WTC11 (cell line): ENCODE data around the gene MEGF11.

Experiments used
- NR2C2 ChIP-seq: sonication (generic); formaldehyde crosslinking; IDR thresholded peaks from 2 replicates; pipeline ENCODE4 v1.8.0; 2022; ENCODE audit warnings: mild to moderate bottlenecking, missing genetic modification reagents
- ZNF263 ChIP-seq: sonication (generic); formaldehyde crosslinking; IDR thresholded peaks from 2 replicates; pipeline ENCODE4 v1.8.1; 2022; ENCODE audit warnings: low read depth, mild to moderate bottlenecking, moderate library complexity, missing genetic modification reagents
- TF ChIP-seq, protein P1 (sequence below): sonication (generic); formaldehyde crosslinking; IDR thresholded peaks from 2 replicates; pipeline ENCODE4 v1.8.0; 2022; ENCODE audit warnings: mild to moderate bottlenecking, missing genetic modification reagents

DNA sequence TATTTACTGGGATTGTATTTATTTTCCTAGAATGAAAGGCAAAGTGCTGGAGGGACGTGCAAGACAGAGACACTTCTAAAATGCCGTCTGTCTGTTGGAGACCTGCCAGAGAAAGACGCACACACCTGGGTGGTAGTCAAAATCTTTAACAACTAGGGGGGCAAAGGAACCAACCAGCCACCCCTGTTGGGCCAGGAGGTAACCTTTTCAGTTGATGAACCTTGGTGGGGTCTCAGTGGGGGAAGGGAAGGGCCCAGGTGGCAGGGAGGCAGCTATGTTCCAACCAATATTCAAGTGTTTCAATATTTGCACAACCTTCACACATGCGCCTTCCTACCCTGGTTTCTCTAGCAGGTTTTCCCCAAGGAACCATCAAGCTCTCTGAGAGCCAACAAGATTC, 99.0 kb downstream of the MEGF11 start:
- TF ChIP-seq, protein P1, sequence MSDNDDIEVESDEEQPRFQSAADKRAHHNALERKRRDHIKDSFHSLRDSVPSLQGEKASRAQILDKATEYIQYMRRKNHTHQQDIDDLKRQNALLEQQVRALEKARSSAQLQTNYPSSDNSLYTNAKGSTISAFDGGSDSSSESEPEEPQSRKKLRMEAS (CRISPR knock-in tag), result no peak
- TF ChIP-seq ZNF263 (CRISPR knock-in tag) (no peak), NR2C2 (no peak)
